Neural progenitor cell (in vitro differentiated cells): ENCODE data around the gene F11R.

ENCODE experiments used
- EZH2 ChIP-seq: fragments of 200-600 bp; sonication (generic); IDR thresholded peaks from 2 replicates; pipeline ENCODE4 v1.6.1; 2017; ENCODE audit warnings: antibody characterized with exemption, mild to moderate bottlenecking, moderate library complexity
- EZH2phosphoT487 ChIP-seq: fragments of 200-600 bp; sonication (generic); IDR thresholded peaks from 2 replicates; pipeline ENCODE4 v1.6.1; 2017; ENCODE audit warnings: antibody characterized with exemption
- TF ChIP-seq, protein P1 (sequence below): fragments of 200-600 bp; sonication (generic); IDR thresholded peaks from 2 replicates; pipeline ENCODE4 v1.5.1; 2017; ENCODE audit warnings: antibody characterized with exemption, mild to moderate bottlenecking

DNA sequence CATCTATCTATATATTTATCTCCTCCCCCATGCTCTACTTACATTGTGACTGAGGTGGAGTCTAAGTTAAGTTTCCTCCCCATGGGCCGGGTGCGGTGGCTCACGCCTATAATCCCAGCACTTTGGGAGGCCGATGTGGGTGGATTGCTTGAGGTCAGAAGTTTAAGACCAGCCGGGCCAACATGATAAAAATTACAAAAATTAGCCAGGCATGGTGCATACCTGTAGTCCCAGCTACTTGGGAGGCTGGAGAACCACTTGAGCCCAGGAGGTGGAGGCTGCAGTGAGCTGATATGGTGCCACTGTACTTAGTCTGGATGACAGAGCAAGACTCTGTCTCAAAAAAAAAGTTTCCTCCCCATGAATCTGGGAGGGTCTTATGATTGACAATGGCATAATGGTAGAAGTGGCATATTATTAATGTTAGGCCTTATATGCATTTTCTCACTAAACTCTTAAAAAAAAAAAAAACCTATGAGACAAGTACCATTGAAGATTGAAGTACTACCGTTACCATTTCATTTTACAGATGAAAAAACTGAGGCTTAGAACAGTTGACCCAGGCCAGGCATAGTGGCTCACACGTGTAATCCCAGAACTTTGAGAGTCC lies 11.2 kb downstream of the F11R start:
- TF ChIP-seq EZH2 (no peak), EZH2phosphoT487 (no peak)
- TF ChIP-seq, protein P1, sequence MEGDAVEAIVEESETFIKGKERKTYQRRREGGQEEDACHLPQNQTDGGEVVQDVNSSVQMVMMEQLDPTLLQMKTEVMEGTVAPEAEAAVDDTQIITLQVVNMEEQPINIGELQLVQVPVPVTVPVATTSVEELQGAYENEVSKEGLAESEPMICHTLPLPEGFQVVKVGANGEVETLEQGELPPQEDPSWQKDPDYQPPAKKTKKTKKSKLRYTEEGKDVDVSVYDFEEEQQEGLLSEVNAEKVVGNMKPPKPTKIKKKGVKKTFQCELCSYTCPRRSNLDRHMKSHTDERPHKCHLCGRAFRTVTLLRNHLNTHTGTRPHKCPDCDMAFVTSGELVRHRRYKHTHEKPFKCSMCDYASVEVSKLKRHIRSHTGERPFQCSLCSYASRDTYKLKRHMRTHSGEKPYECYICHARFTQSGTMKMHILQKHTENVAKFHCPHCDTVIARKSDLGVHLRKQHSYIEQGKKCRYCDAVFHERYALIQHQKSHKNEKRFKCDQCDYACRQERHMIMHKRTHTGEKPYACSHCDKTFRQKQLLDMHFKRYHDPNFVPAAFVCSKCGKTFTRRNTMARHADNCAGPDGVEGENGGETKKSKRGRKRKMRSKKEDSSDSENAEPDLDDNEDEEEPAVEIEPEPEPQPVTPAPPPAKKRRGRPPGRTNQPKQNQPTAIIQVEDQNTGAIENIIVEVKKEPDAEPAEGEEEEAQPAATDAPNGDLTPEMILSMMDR: no peak
